ENCODE measurements around the gene ST6GALNAC3. TPM values are rescaled to one million over a fixed set of nuclear protein-coding genes. Genes with fewer than 3 reads are reported as not detected.

ST6GALNAC3 gene
- total and polyA plus RNA-seq, 3 donors from 2014 or later, result 0.46 to 0.87 (median 0.74) TPM

DNA sequence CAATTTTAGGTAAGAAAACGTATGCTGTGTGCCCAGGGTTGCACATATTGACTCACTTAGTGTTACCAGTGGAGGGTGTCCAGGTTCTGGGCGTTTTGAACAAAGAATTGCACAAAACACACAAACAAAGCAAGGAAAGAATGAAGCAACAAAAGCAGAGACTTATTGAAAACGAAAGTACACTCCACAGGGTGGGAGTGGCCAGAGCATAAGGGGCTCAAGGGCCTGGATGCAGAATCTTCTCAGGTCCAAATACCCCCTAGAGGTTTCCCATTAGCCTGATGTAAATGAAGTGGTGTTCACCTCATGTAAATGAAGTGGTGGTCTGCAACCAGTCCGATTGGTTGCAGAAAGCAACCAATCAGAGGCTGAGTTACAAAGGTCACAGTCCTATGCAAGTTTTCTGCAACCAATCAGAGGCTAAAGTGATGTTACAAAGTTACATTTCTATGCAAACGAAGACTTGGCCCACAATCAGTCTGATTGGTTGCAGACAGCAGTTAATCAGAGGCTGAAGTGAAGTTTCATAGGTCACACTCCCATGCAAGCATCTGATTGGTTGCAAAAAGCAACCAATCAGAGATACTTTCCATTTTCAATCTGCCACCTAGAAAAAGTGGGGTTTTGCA lies 228.3 kb downstream of the ST6GALNAC3 start:
- Histone ChIP-seq H3K4me1 (no peaks in the 10 kb centered on the region), H3K4me3 (peak overlapping the region in 1 of 2 donors; percentile 4), H3K9me3 (no peaks in the 10 kb centered on the region), H3K27ac (no peak overlapping the region), H3K27me3 (no peaks in the 10 kb centered on the region), H3K36me3 (ENCODE audit: low read depth, missing control alignments) (no peaks in the 10 kb centered on the region)
- peak; percentile 32 for DNase-seq
- intact Hi-C loops (cut with DNase I; ENCODE audit: low total_unique reads), result no loop called here
- TF ChIP-seq, protein P1, sequence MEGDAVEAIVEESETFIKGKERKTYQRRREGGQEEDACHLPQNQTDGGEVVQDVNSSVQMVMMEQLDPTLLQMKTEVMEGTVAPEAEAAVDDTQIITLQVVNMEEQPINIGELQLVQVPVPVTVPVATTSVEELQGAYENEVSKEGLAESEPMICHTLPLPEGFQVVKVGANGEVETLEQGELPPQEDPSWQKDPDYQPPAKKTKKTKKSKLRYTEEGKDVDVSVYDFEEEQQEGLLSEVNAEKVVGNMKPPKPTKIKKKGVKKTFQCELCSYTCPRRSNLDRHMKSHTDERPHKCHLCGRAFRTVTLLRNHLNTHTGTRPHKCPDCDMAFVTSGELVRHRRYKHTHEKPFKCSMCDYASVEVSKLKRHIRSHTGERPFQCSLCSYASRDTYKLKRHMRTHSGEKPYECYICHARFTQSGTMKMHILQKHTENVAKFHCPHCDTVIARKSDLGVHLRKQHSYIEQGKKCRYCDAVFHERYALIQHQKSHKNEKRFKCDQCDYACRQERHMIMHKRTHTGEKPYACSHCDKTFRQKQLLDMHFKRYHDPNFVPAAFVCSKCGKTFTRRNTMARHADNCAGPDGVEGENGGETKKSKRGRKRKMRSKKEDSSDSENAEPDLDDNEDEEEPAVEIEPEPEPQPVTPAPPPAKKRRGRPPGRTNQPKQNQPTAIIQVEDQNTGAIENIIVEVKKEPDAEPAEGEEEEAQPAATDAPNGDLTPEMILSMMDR (IDR thresholded peaks at IDR 0.05), result no peak
- no peak for TF ChIP-seq POLR2A (IDR thresholded peaks at IDR 0.05)
- 56 to 59% methylated on average over 5 of the region's 5 CpGs for WGBS, 2 donors

- WGBS, 2 donors, result 65 to 66% methylated on average over 3 of the region's 3 CpGs
Measured at GRCh38 chr1:76303340-76303717, 228.8 kb downstream of the ST6GALNAC3 start.

GRCh38 chr1:76313304-76313703 lies 238.8 kb downstream of the ST6GALNAC3 start:
- Histone ChIP-seq H3K4me1 (no peaks in the 10 kb centered on the region), H3K36me3 (ENCODE audit: low read depth, missing control alignments) (no peaks in the 10 kb centered on the region), H3K4me3 (no peak overlapping the region), H3K9me3 (no peaks in the 10 kb centered on the region), H3K27ac (no peak overlapping the region), H3K27me3 (no peaks in the 10 kb centered on the region)
- intact Hi-C loops (cut with DNase I; ENCODE audit: low total_unique reads), result no loop called here
- TF ChIP-seq, protein P1 (IDR thresholded peaks at IDR 0.05), result no peak
- TF ChIP-seq POLR2A (IDR thresholded peaks at IDR 0.05), result no peak
- 88 to 91% methylated on average over 1 of the region's 1 CpG for WGBS, 2 donors
- DNase-seq, result no peak

More at GRCh38 chr1:76303340-76303717, 228.8 kb downstream of the ST6GALNAC3 start:
- no peak for TF ChIP-seq POLR2A (IDR thresholded peaks at IDR 0.05)
- TF ChIP-seq, protein P1 (IDR thresholded peaks at IDR 0.05), result no peak
- no peaks in the 10 kb centered on the region for H3K36me3 ChIP-seq (ENCODE audit: low read depth, missing control alignments)
- peak overlapping the region in 1 of 2 donors; percentile 4 for H3K4me3 ChIP-seq
- no peaks in the 10 kb centered on the region for H3K27me3 ChIP-seq
- intact Hi-C loops (cut with DNase I; ENCODE audit: low total_unique reads), result no loop called here
- no peak for DNase-seq
- no peak overlapping the region for H3K27ac ChIP-seq
- H3K9me3 ChIP-seq, result no peaks in the 10 kb centered on the region
- H3K4me1 ChIP-seq, result no peaks in the 10 kb centered on the region

DNA sequence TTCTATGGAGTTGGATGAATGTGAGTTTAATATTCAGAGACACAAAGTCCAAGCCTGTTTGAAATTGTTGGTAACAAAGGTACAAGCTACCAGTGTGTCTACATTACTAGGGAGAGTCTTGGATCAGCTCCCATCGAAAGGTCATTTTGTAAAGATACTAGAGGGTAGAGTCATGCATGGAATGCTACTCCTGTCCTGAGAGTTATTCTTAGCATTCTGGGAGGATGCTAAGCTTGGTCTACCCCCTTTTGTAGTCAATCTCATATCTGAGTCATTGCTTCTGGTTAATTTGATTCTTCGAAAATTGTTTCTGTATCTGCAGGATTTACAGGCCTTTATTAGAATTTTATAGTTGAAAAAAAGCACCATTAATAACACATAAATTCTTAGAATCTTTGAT lies 240.2 kb downstream of the ST6GALNAC3 start:
- H3K4me3 ChIP-seq, result no peak overlapping the region
- H3K27ac ChIP-seq, result no peak overlapping the region
- no peaks in the 10 kb centered on the region for H3K36me3 ChIP-seq (ENCODE audit: low read depth, missing control alignments)
- no peaks in the 10 kb centered on the region for H3K4me1 ChIP-seq
- WGBS, 2 donors, result 75 to 79% methylated on average over 2 of the region's 2 CpGs
- no peaks in the 10 kb centered on the region for H3K9me3 ChIP-seq
- intact Hi-C loops (cut with DNase I; ENCODE audit: low total_unique reads), result no loop called here
- no peaks in the 10 kb centered on the region for H3K27me3 ChIP-seq
- no peak for DNase-seq
- TF ChIP-seq POLR2A (IDR thresholded peaks at IDR 0.05), result no peak
- TF ChIP-seq, protein P1 (IDR thresholded peaks at IDR 0.05), result no peak

- 70 to 77% methylated on average over 2 of the region's 2 CpGs for WGBS, 2 donors
- Histone ChIP-seq H3K4me1 (no peaks in the 10 kb centered on the region), H3K27ac (no peak overlapping the region), H3K4me3 (no peak overlapping the region), H3K9me3 (no peaks in the 10 kb centered on the region), H3K36me3 (ENCODE audit: low read depth, missing control alignments) (no peaks in the 10 kb centered on the region), H3K27me3 (no peaks in the 10 kb centered on the region)
- intact Hi-C loops (cut with DNase I; ENCODE audit: low total_unique reads), result no loop called here
- no peak for TF ChIP-seq POLR2A (IDR thresholded peaks at IDR 0.05)
- TF ChIP-seq, protein P1 (IDR thresholded peaks at IDR 0.05), result no peak
- no peak for DNase-seq
Measured at GRCh38 chr1:76317299-76317900, 242.9 kb downstream of the ST6GALNAC3 start.

Data from testis (tissue), 3 donors.